ENCODE data around the gene KCNH8.

DNA sequence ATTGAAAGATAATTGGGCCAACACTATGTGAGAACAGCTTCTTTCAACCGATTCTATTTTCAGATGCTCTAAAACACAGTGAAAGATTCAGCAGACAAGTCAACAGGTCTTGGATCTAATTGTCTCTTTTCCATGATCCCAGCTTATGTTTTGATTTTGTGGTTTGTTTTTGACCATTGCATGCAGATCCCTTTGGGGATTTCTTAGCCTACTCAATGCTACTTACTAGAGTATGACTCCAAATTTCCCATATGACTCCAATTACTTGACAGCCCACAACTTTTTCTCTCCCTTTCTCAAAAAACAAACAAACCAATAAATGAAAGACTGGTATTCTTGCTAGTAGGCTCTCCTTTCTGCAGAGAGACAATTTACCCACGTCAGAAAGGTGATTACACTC lies 67.1 kb downstream of the KCNH8 start:
- TF ChIP-seq, protein P1, sequence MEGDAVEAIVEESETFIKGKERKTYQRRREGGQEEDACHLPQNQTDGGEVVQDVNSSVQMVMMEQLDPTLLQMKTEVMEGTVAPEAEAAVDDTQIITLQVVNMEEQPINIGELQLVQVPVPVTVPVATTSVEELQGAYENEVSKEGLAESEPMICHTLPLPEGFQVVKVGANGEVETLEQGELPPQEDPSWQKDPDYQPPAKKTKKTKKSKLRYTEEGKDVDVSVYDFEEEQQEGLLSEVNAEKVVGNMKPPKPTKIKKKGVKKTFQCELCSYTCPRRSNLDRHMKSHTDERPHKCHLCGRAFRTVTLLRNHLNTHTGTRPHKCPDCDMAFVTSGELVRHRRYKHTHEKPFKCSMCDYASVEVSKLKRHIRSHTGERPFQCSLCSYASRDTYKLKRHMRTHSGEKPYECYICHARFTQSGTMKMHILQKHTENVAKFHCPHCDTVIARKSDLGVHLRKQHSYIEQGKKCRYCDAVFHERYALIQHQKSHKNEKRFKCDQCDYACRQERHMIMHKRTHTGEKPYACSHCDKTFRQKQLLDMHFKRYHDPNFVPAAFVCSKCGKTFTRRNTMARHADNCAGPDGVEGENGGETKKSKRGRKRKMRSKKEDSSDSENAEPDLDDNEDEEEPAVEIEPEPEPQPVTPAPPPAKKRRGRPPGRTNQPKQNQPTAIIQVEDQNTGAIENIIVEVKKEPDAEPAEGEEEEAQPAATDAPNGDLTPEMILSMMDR (IDR thresholded peaks at IDR 0.05) = no peak
- TF ChIP-seq POLR2A (IDR thresholded peaks at IDR 0.05) = no peak

All from right lobe of liver (tissue), 4 donors.